ENCODE data around the gene IGFL3.
"Not testable (repeated sequence)": the region's sequence is repeated elsewhere in the genome, so short reads cannot be mapped to it uniquely, and the experiment has no call there.

Gene IGFL3

DNA sequence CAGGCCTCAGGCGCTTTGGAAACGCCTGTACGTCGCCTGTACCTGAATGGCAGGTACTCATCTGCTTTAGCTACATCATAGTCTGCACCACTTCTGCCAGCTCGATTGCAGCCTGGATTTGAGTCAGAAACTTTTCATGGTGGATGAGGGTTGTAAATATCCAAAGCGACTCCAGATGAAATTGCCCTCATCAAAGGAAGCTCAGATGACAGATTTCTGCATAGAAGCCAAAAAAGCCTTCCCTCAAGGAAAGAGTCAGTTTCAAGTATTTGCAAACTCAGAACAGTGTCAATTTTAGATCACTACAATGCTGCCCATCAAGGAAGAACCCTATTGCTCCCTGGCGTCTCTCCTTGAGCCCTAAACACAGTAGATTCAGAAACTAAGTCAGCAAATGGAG is 44.9 kb downstream of the IGFL3 start:
- Histone ChIP-seq H3K36me3 (ENCODE audit: control insufficient read depth, low read length) (no peaks in the 10 kb centered on the region), H3F3A (ENCODE audit: control insufficient read depth, insufficient read depth) (no peaks in the 10 kb centered on the region), H3K4me1 (ENCODE audit: control insufficient read depth, low read length) (no peaks in the 10 kb centered on the region), H3K9me2 (replicated peaks; ENCODE audit: control insufficient read depth, low read length) (no peaks in the 10 kb centered on the region), H3K4me2 (ENCODE audit: low read length) (no peak overlapping the region), H3K9me3 (ENCODE audit: control insufficient read depth, insufficient read depth, low read length) (no peaks in the 10 kb centered on the region), H3K79me2 (ENCODE audit: control insufficient read depth, low read length) (no peaks in the 10 kb centered on the region), H3K4me3 (ENCODE audit: low read length) (no peak overlapping the region), H3K27ac (ENCODE audit: low read depth, low read length) (no peak overlapping the region), H4K20me1 (ENCODE audit: control insufficient read depth, insufficient read depth, low read depth, low read length) (no peaks in the 10 kb centered on the region; the same call in 1 of the 2 replicates), H3K27me3 (ENCODE audit: control insufficient read depth, low read length) (peaks cover 26% of the 10 kb centered on the region)
- TF ChIP-seq EZH2phosphoT487 (IDR thresholded peaks at IDR 0.05; ENCODE audit: borderline replicate concordance, low read length) = no peak
- TF ChIP-seq, protein P1, sequence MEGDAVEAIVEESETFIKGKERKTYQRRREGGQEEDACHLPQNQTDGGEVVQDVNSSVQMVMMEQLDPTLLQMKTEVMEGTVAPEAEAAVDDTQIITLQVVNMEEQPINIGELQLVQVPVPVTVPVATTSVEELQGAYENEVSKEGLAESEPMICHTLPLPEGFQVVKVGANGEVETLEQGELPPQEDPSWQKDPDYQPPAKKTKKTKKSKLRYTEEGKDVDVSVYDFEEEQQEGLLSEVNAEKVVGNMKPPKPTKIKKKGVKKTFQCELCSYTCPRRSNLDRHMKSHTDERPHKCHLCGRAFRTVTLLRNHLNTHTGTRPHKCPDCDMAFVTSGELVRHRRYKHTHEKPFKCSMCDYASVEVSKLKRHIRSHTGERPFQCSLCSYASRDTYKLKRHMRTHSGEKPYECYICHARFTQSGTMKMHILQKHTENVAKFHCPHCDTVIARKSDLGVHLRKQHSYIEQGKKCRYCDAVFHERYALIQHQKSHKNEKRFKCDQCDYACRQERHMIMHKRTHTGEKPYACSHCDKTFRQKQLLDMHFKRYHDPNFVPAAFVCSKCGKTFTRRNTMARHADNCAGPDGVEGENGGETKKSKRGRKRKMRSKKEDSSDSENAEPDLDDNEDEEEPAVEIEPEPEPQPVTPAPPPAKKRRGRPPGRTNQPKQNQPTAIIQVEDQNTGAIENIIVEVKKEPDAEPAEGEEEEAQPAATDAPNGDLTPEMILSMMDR (IDR thresholded peaks at IDR 0.05; ENCODE audit: low read depth, low read length, poor library complexity, severe bottlenecking) = no peak

DNA sequence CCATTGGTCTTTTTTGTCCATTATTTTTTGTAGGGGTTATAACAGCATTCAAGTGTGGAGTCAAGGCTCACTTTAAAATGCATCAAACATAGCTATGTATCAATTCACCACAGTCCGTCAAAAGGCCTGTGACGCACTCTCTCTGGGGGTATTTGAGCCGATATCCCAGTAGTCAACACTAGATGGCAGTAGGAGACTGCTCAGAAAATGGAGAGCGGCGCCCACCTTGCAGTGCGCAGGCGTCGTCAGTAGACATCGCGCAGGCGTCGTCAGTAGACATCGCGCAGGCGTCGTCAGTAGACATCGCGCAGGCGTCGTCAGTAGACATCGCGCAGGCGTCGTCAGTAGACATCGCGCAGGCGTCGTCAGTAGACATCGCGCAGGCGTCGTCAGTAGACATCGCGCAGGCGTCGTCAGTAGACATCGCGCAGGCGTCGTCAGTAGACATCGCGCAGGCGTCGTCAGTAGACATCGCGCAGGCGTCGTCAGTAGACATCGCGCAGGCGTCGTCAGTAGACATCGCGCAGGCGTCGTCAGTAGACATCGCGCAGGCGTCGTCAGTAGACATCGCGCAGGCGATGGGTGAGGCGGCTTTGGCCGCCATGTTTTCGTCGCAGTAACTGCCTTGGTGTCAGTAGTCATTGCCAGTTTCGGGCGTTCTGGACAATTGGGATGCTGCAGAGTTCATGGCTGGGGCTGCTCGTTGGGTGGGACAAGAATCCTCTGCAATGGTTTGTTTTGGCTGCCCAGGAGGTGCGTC is 45.7 kb downstream of the IGFL3 start:
- not testable (repeated sequence) for H3F3A ChIP-seq (ENCODE audit: control insufficient read depth, insufficient read depth); H4K20me1 ChIP-seq (ENCODE audit: control insufficient read depth, insufficient read depth, low read depth, low read length); H3K4me1 ChIP-seq (ENCODE audit: control insufficient read depth, low read length); H3K79me2 ChIP-seq (ENCODE audit: control insufficient read depth, low read length); H3K9me3 ChIP-seq (ENCODE audit: control insufficient read depth, insufficient read depth, low read length); H3K36me3 ChIP-seq (ENCODE audit: control insufficient read depth, low read length); H3K4me3 ChIP-seq (ENCODE audit: low read length); H3K9me2 ChIP-seq (replicated peaks; ENCODE audit: control insufficient read depth, low read length); H3K27ac ChIP-seq (ENCODE audit: low read depth, low read length); H3K4me2 ChIP-seq (ENCODE audit: low read length)
- TF ChIP-seq, protein P1 (IDR thresholded peaks at IDR 0.05; ENCODE audit: low read depth, low read length, poor library complexity, severe bottlenecking) = peak; percentile 53
- H3K27me3 ChIP-seq (ENCODE audit: control insufficient read depth, low read length) = peaks cover 26% of the 10 kb centered on the region

- Histone ChIP-seq H3K4me3 (ENCODE audit: low read length) (no peak overlapping the region), H3K36me3 (ENCODE audit: control insufficient read depth, low read length) (no peaks in the 10 kb centered on the region), H3K9me2 (replicated peaks; ENCODE audit: control insufficient read depth, low read length) (no peaks in the 10 kb centered on the region), H3K27me3 (ENCODE audit: control insufficient read depth, low read length) (peaks cover 26% of the 10 kb centered on the region), H3K4me2 (ENCODE audit: low read length) (no peak overlapping the region), H3K27ac (ENCODE audit: low read depth, low read length) (no peak overlapping the region), H3K4me1 (ENCODE audit: control insufficient read depth, low read length) (no peaks in the 10 kb centered on the region), H4K20me1 (ENCODE audit: control insufficient read depth, insufficient read depth, low read depth, low read length) (no peaks in the 10 kb centered on the region; the same call in 1 of the 2 replicates), H3F3A (ENCODE audit: control insufficient read depth, insufficient read depth) (no peaks in the 10 kb centered on the region), H3K9me3 (ENCODE audit: control insufficient read depth, insufficient read depth, low read length) (no peaks in the 10 kb centered on the region), H3K79me2 (ENCODE audit: control insufficient read depth, low read length) (no peaks in the 10 kb centered on the region)
- TF ChIP-seq, protein P1 (IDR thresholded peaks at IDR 0.05; ENCODE audit: low read depth, low read length, poor library complexity, severe bottlenecking) = no peak
- no peak for TF ChIP-seq EZH2phosphoT487 (IDR thresholded peaks at IDR 0.05; ENCODE audit: borderline replicate concordance, low read length)
These were observed 46.7 kb downstream of the IGFL3 start for GRCh38 chr19:46077815-46078167.
